Activated naive CD4-positive, alpha-beta T cell treated with anti-CD3 and anti-CD28 coated beads for 36 hours (primary cell): ENCODE data around the gene ADH1B. TPM values are rescaled to one million over a fixed set of nuclear protein-coding genes. Genes with fewer than 3 reads are reported as not detected.

Experiments used
- CTCF ChIA-PET: fragments of 350-600 bp; sonication (Branson Sonifier 250); formaldehyde crosslinking; loops from one replicate; lab custom pipeline; 2021; ENCODE audit warnings: antibody characterized with exemption; lab: Charles Lee
- DNase-seq: peaks from one replicate; pipeline ENCODE4 v3.0.0-alpha.2; 2020
- H3K27ac Mint-ChIP-seq: one replicate; pipeline ENCODE4 v1.8.0; 2021; ENCODE audit warnings: mild to moderate bottlenecking, mixed read lengths
- H3K27me3 Mint-ChIP-seq: one replicate; pipeline ENCODE4 v1.8.0; 2021; ENCODE audit warnings: low read depth, mixed read lengths
- H3K36me3 Mint-ChIP-seq: one replicate; pipeline ENCODE4 v1.8.0; 2021; ENCODE audit warnings: low read depth, mixed read lengths
- H3K4me1 Mint-ChIP-seq: one replicate; pipeline ENCODE4 v1.8.0; 2021; ENCODE audit warnings: low read depth, mixed read lengths
- H3K4me3 Mint-ChIP-seq: one replicate; pipeline ENCODE4 v1.8.0; 2021; ENCODE audit warnings: mild to moderate bottlenecking, moderate library complexity, mixed read lengths
- H3K9me3 Mint-ChIP-seq: one replicate; pipeline ENCODE4 v1.8.0; 2021; ENCODE audit warnings: mixed read lengths
- intact Hi-C: fragments of 100-400 bp; cut with micrococcal nuclease; formaldehyde crosslinking; loops from one replicate; pipeline ENCODE4 v1.15.1; 2023
- total RNA-seq, 2 experiments: library from RNA; stranded (reverse); gene quantifications; one replicate each; pipeline ENCODE4 v1.2.3, GENCODE V29; 2021

ADH1B gene
- total RNA-seq, 2 experiments from 2014 or later: not detected

GRCh38 chr4:99315839-99316238, 5.4 kb downstream of the ADH1B start:
- H3K27me3 Mint-ChIP-seq: peaks cover 12% of the 10 kb centered on the region

DNA sequence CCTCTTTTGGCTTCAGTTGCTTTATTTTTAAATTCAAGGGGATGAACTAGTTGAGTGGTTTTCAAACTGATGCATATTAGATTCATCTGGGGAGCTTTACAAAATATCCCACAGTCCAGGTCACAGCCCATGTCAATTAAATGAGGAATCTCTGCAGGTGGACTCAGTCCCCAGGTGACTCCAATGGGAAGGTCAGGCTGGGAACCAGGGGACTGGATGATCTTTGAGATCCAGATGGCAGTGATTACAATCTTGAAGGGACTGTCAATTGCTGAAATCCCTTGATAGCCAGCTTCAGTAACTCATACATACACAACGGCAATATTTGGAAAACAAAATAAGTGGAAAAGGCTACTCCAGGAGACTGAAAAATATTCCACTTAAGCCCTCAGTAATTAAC, 7.0 kb downstream of the ADH1B start:
- no peak overlapping the region for H3K27ac Mint-ChIP-seq
- H3K36me3 Mint-ChIP-seq: no peaks in the 10 kb centered on the region
- CTCF ChIA-PET: no interaction called here
- intact Hi-C loops: no loop called here
- DNase-seq: no peak
- H3K4me1 Mint-ChIP-seq: no peaks in the 10 kb centered on the region
- no peaks in the 10 kb centered on the region for H3K9me3 Mint-ChIP-seq
- H3K27me3 Mint-ChIP-seq: peaks cover 15% of the 10 kb centered on the region
- H3K4me3 Mint-ChIP-seq: no peak overlapping the region

More at GRCh38 chr4:99315839-99316238, 5.4 kb downstream of the ADH1B start:
- intact Hi-C loops: no loop called here
- no peak for DNase-seq
- H3K9me3 Mint-ChIP-seq: no peaks in the 10 kb centered on the region
- H3K27ac Mint-ChIP-seq: no peak overlapping the region
- CTCF ChIA-PET: no interaction called here
- no peak overlapping the region for H3K4me3 Mint-ChIP-seq
- H3K4me1 Mint-ChIP-seq: no peaks in the 10 kb centered on the region
- no peaks in the 10 kb centered on the region for H3K36me3 Mint-ChIP-seq

GRCh38 chr4:99310389-99310788, 10.8 kb downstream of the ADH1B start:
- intact Hi-C loops: no loop called here
- no peak for DNase-seq
- no peaks in the 10 kb centered on the region for H3K4me1 Mint-ChIP-seq
- CTCF ChIA-PET: no interaction called here
- no peak overlapping the region for H3K27ac Mint-ChIP-seq
- H3K4me3 Mint-ChIP-seq: no peak overlapping the region
- H3K27me3 Mint-ChIP-seq: peaks cover 9% of the 10 kb centered on the region
- H3K36me3 Mint-ChIP-seq: no peaks in the 10 kb centered on the region
- no peaks in the 10 kb centered on the region for H3K9me3 Mint-ChIP-seq

DNA sequence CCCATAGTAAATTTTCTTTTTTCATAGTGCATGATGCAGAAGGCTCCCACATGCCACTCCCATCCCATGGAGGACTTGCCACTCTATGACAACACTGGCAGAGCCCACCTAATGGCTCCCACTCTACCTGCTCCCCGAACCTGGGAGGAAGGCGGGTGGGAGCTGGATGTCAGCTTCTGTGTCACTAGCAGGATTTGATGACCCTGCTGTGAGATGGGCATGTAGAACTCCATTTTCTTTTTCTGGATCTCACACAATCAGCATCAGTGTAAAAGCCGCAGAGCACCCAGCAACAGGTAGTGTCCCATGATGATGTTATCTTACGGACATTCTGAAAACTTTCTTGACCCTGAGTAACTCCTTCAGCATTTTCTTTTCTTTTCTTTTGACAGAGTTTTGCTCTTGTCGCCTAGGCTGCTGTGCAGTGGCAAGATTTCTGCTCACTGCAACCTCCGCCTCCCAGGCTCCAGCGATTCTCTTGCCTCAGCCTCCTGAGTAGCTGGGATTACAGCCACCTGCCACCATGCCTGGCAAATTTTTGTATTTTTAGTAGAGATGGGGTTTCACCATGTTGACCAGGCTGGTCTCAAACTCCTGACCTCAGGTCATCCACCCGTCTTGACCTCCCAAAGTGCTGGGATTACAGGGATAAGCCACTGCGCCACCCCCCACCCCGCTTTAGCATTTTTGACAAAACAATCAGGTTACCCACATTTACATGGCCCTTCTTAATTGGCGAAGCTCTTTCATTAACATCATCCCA, 15.4 kb downstream of the ADH1B start:
- Mint-ChIP-seq H3K27ac (no peak overlapping the region), H3K27me3 (peaks cover 5% of the 10 kb centered on the region), H3K36me3 (no peaks in the 10 kb centered on the region), H3K4me3 (no peak overlapping the region), H3K4me1 (no peaks in the 10 kb centered on the region), H3K9me3 (peaks cover 2% of the 10 kb centered on the region)
- no peak for DNase-seq
- CTCF ChIA-PET: interaction anchor here (1.3 kb wide), 1 partner anchor 74 kb away, joined by 3 read pairs; no protein-coding TSS in a partner anchor
- intact Hi-C loops: no loop called here

- Mint-ChIP-seq H3K36me3 (no peaks in the 10 kb centered on the region), H3K4me3 (no peak overlapping the region), H3K4me1 (no peaks in the 10 kb centered on the region), H3K27ac (no peak overlapping the region), H3K9me3 (peaks cover 14% of the 10 kb centered on the region), H3K27me3 (no peaks in the 10 kb centered on the region)
- CTCF ChIA-PET: interaction anchor here (0.6 kb wide), 1 partner anchor 37 kb away, joined by 4 read pairs; no protein-coding TSS in a partner anchor
- DNase-seq: no peak
- intact Hi-C loops: no loop called here
These were observed 19.6 kb downstream of the ADH1B start for GRCh38 chr4:99301376-99302164.

- H3K27ac Mint-ChIP-seq: no peak overlapping the region
- no peak overlapping the region for H3K4me3 Mint-ChIP-seq
- no peaks in the 10 kb centered on the region for H3K36me3 Mint-ChIP-seq
- no peak for DNase-seq
- intact Hi-C loops: no loop called here
- CTCF ChIA-PET: no interaction called here
- H3K27me3 Mint-ChIP-seq: no peaks in the 10 kb centered on the region
- no peaks in the 10 kb centered on the region for H3K4me1 Mint-ChIP-seq
- peaks cover 17% of the 10 kb centered on the region for H3K9me3 Mint-ChIP-seq
These were observed 20.3 kb downstream of the ADH1B start for GRCh38 chr4:99300934-99301333.

DNA sequence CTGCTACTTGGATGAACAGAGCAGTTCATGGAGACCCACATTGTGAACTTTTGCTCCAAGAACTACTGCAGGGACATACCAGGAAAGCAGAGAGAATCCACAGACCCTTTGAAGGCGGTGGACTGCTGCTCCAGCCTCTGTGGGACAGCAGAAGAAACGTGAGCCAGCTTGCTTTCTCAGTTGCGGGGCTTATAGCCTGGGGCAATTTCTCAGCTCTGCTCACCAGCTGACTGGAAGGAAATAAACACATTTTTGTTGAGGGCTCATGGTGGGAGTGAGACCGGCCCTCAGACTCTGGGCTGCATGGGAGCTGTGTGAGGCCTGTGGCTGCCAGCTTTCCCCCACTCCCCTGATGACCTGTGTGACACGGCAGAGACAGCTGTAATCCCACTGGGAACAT, 27.8 kb downstream of the ADH1B start:
- no peaks in the 10 kb centered on the region for H3K36me3 Mint-ChIP-seq
- intact Hi-C loops: no loop called here
- H3K4me3 Mint-ChIP-seq: no peak overlapping the region
- no peak overlapping the region for H3K27ac Mint-ChIP-seq
- peaks cover 15% of the 10 kb centered on the region for H3K9me3 Mint-ChIP-seq
- H3K4me1 Mint-ChIP-seq: no peaks in the 10 kb centered on the region
- DNase-seq: no peak
- CTCF ChIA-PET: interaction anchor here (0.5 kb wide), 1 partner anchor 150 kb away, joined by 3 read pairs; no protein-coding TSS in a partner anchor
- peaks cover 7% of the 10 kb centered on the region for H3K27me3 Mint-ChIP-seq

- intact Hi-C loops: no loop called here
- Mint-ChIP-seq H3K27ac (no peak within 1 kb of the TSS), H3K9me3 (peaks cover 5% of the 10 kb centered on the region), H3K4me3 (no peak within 1 kb of the TSS), H3K4me1 (no peaks in the 10 kb centered on the region), H3K27me3 (peaks cover 7% of the 10 kb centered on the region), H3K36me3 (no peaks in the 10 kb centered on the region)
- DNase-seq: no peak
- CTCF ChIA-PET: interaction anchor here (0.6 kb wide), 1 partner anchor 998 kb away, joined by 3 read pairs; no protein-coding TSS in a partner anchor
These were observed 30.1 kb downstream of the ADH1B start, which contains the start of gene ADH1A for GRCh38 chr4:99290848-99291786. Gene ADH1A, minus strand, starts transcription at chr4:99290985. Its CDS starts 71 bp downstream, at chr4:99290914.

GRCh38 chr4:99285387-99285786, 35.8 kb downstream of the ADH1B start:
- H3K27ac Mint-ChIP-seq: no peak overlapping the region
- H3K4me1 Mint-ChIP-seq: no peaks in the 10 kb centered on the region
- H3K9me3 Mint-ChIP-seq: no peaks in the 10 kb centered on the region
- intact Hi-C loops: no loop called here
- DNase-seq: no peak
- H3K36me3 Mint-ChIP-seq: no peaks in the 10 kb centered on the region
- H3K4me3 Mint-ChIP-seq: no peak overlapping the region
- CTCF ChIA-PET: no interaction called here
- peaks cover 2% of the 10 kb centered on the region for H3K27me3 Mint-ChIP-seq

DNA sequence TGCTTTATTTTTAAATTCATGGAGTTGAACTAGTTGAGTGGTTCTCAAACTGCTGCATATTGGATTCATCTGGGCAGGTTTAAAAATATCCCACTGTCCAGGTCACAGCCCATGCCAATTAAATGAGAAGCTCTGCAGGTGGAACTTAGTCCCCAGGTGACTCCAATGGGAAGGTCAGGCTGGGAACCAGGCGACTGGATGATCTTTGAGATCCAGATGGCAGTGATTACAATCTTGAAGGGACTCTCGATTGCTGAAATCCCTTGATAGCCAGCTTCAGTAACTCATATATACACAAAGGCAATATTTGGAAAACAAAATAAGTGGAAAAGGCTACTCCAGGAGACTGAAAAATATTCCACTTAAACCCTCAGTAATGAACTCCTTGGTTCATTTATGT, 38.5 kb downstream of the ADH1B start:
- H3K27ac Mint-ChIP-seq: no peak overlapping the region
- intact Hi-C loops: no loop called here

GRCh38 chr4:99281261-99281660, 39.9 kb downstream of the ADH1B start:
- H3K27ac Mint-ChIP-seq: no peak overlapping the region
- intact Hi-C loops: no loop called here
- CTCF ChIA-PET: interaction anchor here (0.6 kb wide), 2 partner anchors 12 to 163 kb away, joined by 3 to 4 read pairs; no protein-coding TSS in a partner anchor
- H3K4me1 Mint-ChIP-seq: no peaks in the 10 kb centered on the region
- no peaks in the 10 kb centered on the region for H3K36me3 Mint-ChIP-seq
- no peaks in the 10 kb centered on the region for H3K9me3 Mint-ChIP-seq
- no peak for DNase-seq
- H3K27me3 Mint-ChIP-seq: peaks cover 5% of the 10 kb centered on the region
- H3K4me3 Mint-ChIP-seq: no peak overlapping the region

More for the DNA sequence above, 38.5 kb downstream of the ADH1B start:
- Mint-ChIP-seq H3K4me1 (no peaks in the 10 kb centered on the region), H3K36me3 (no peaks in the 10 kb centered on the region), H3K4me3 (no peak overlapping the region), H3K27me3 (peaks cover 5% of the 10 kb centered on the region), H3K9me3 (no peaks in the 10 kb centered on the region)
- no peak for DNase-seq
- CTCF ChIA-PET: no interaction called here

DNA sequence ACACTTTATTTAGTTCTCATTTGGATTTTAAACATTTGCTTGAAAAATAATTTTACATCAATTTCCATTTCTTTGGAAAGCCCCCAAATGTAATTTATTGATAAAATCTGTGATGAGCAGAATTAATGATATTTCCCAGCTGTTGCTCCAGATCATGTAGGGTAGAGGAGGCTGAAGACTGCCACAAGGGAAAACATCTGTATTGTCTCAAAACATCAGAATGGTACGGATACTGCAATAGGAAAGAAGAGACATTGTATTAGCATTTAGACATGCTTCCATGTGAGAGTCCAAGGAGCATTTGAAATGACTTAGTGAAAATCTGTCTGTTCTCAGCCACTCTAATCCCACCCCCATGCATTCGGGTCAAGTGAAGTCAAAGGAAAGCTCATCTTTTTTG, 44.8 kb downstream of the ADH1B start:
- Mint-ChIP-seq H3K27ac (no peak overlapping the region), H3K9me3 (no peaks in the 10 kb centered on the region), H3K4me1 (no peaks in the 10 kb centered on the region), H3K27me3 (peaks cover 2% of the 10 kb centered on the region), H3K4me3 (no peak overlapping the region), H3K36me3 (no peaks in the 10 kb centered on the region)
- intact Hi-C loops: no loop called here
- no peak for DNase-seq
- CTCF ChIA-PET: no interaction called here
